Neural progenitor cell (in vitro differentiated cells): ENCODE measurements around the gene C11orf16. TPM values are rescaled to one million over a fixed set of nuclear protein-coding genes. Genes with fewer than 3 reads are reported as not detected.

Experiments used
- DNase-seq: peaks from one replicate; pipeline ENCODE4 v3.0.0-alpha.2; 2016; ENCODE audit warnings: low spot score
- H2AFZ ChIP-seq: fragments of 200-600 bp; sonication (generic); replicated peaks from 2 replicates; pipeline ENCODE4 v1.6.1; 2016; ENCODE audit warnings: antibody characterized with exemption
- H3F3A ChIP-seq: fragments of 200-600 bp; sonication (generic); 2 replicates; pipeline ENCODE4 v1.6.1; 2016; ENCODE audit warnings: antibody characterized with exemption, low read depth
- H3K27ac ChIP-seq: fragments of 200-600 bp; sonication (generic); 2 replicates; pipeline ENCODE4 v1.5.1; 2016; ENCODE audit warnings: mild to moderate bottlenecking
- H3K27me3 ChIP-seq: fragments of 200-600 bp; sonication (generic); 2 replicates; pipeline ENCODE4 v1.6.1; 2016; ENCODE audit warnings: mild to moderate bottlenecking, moderate library complexity
- H3K36me3 ChIP-seq: fragments of 200-600 bp; sonication (generic); 2 replicates; pipeline ENCODE4 v1.5.1; 2016
- H3K4me1 ChIP-seq: fragments of 200-600 bp; sonication (generic); 2 replicates; pipeline ENCODE4 v1.6.1; 2016; ENCODE audit warnings: mixed run types
- H3K4me2 ChIP-seq: fragments of 200-600 bp; sonication (generic); 2 replicates; pipeline ENCODE4 v1.6.1; 2016
- H3K4me3 ChIP-seq: fragments of 200-600 bp; sonication (generic); 2 replicates; pipeline ENCODE4 v1.5.1; 2016
- H3K79me2 ChIP-seq: fragments of 200-600 bp; sonication (generic); 2 replicates; pipeline ENCODE4 v1.6.1; 2016; ENCODE audit warnings: low read depth
- H3K9ac ChIP-seq: fragments of 200-600 bp; sonication (generic); 2 replicates; pipeline ENCODE4 v1.6.1; 2016
- H3K9me3 ChIP-seq: fragments of 200-600 bp; sonication (generic); 2 replicates; pipeline ENCODE4 v1.5.1; 2016; ENCODE audit warnings: low read depth
- H4K20me1 ChIP-seq: fragments of 200-600 bp; sonication (generic); 2 replicates; pipeline ENCODE4 v1.6.1; 2016; ENCODE audit warnings: low read depth
- H3K27ac Mint-ChIP-seq: 3 replicates; pipeline ENCODE4 v1.8.0; 2021; ENCODE audit warnings: mixed read lengths
- H3K27me3 Mint-ChIP-seq: 2 replicates; pipeline ENCODE4 v1.8.0; 2022; ENCODE audit warnings: low read depth, mild to moderate bottlenecking, inconsistent platforms, moderate library complexity, mixed read lengths; ENCODE audit not compliant: insufficient read depth
- H3K36me3 Mint-ChIP-seq: 3 replicates; pipeline ENCODE4 v1.8.0; 2021; ENCODE audit warnings: mixed read lengths
- H3K4me1 Mint-ChIP-seq: 3 replicates; pipeline ENCODE4 v1.8.0; 2021; ENCODE audit warnings: mixed read lengths
- H3K4me3 Mint-ChIP-seq: 3 replicates; pipeline ENCODE4 v1.8.0; 2021; ENCODE audit warnings: mild to moderate bottlenecking, moderate library complexity, mixed read lengths
- H3K9me3 Mint-ChIP-seq: 3 replicates; pipeline ENCODE4 v1.8.0; 2020; ENCODE audit warnings: mixed read lengths
- CTCF ChIP-seq: fragments of 200-600 bp; sonication (generic); IDR thresholded peaks from 2 replicates; pipeline ENCODE4 v1.5.1; 2017; ENCODE audit warnings: antibody characterized with exemption, mild to moderate bottlenecking
- EZH2 ChIP-seq: fragments of 200-600 bp; sonication (generic); IDR thresholded peaks from 2 replicates; pipeline ENCODE4 v1.6.1; 2017; ENCODE audit warnings: antibody characterized with exemption, mild to moderate bottlenecking, moderate library complexity
- EZH2phosphoT487 ChIP-seq: fragments of 200-600 bp; sonication (generic); IDR thresholded peaks from 2 replicates; pipeline ENCODE4 v1.6.1; 2017; ENCODE audit warnings: antibody characterized with exemption
- total RNA-seq: library from RNA; depleted of rRNA; stranded (reverse); fragments of >200 nt; gene quantifications from 2 replicates; pipeline ENCODE4 v1.2.3, GENCODE V29; 2015; ENCODE audit warnings: low replicate concordance

Gene C11orf16
- total RNA-seq, 1 donor from 2014 or later = not detected

GRCh38 chr11:8961401-8961800 lies 28.7 kb upstream of the C11orf16 start:
- Mint-ChIP-seq H3K4me1 (peaks cover 28% of the 10 kb centered on the region), H3K9me3 (no peaks in the 10 kb centered on the region)
- no peak for DNase-seq

GRCh38 chr11:8959546-8960166 lies 26.9 kb upstream of the C11orf16 start:
- H3K4me3 Mint-ChIP-seq = no peak overlapping the region

More at GRCh38 chr11:8961401-8961800, 28.7 kb upstream of the C11orf16 start:
- no peak overlapping the region for H3K27ac Mint-ChIP-seq
- Histone ChIP-seq H3K9me3 (no peaks in the 10 kb centered on the region), H3K27ac (no peak overlapping the region), H3K4me3 (no peak overlapping the region), H3K36me3 (no peaks in the 10 kb centered on the region), H3K27me3 (no peaks in the 10 kb centered on the region), H3F3A (peaks cover 32% of the 10 kb centered on the region), H3K79me2 (peaks cover 35% of the 10 kb centered on the region), H3K9ac (no peak overlapping the region), H3K4me1 (peaks cover 11% of the 10 kb centered on the region), H4K20me1 (no peaks in the 10 kb centered on the region), H2AFZ (no peak overlapping the region), H3K4me2 (no peak overlapping the region)
- H3K36me3 Mint-ChIP-seq = no peaks in the 10 kb centered on the region
- TF ChIP-seq EZH2 (no peak), CTCF (no peak), EZH2phosphoT487 (no peak)
- no peaks in the 10 kb centered on the region for H3K27me3 Mint-ChIP-seq
- H3K4me3 Mint-ChIP-seq = no peak overlapping the region

GRCh38 chr11:8956860-8957259 lies 24.1 kb upstream of the C11orf16 start:
- no peaks in the 10 kb centered on the region for H3K9me3 ChIP-seq
- Mint-ChIP-seq H3K9me3 (peaks cover 2% of the 10 kb centered on the region), H3K27me3 (no peaks in the 10 kb centered on the region), H3K27ac (no peak overlapping the region), H3K4me1 (peaks cover 5% of the 10 kb centered on the region), H3K4me3 (no peak overlapping the region), H3K36me3 (peaks cover 13% of the 10 kb centered on the region)
- no peaks in the 10 kb centered on the region for H4K20me1 ChIP-seq
- no peak overlapping the region for H3K4me3 ChIP-seq
- H3K4me2 ChIP-seq = no peak overlapping the region
- no peak overlapping the region for H3K9ac ChIP-seq
- no peak for DNase-seq
- no peaks in the 10 kb centered on the region for H3K27me3 ChIP-seq
- no peak overlapping the region for H2AFZ ChIP-seq
- TF ChIP-seq EZH2 = no peak
- no peak for TF ChIP-seq CTCF
- TF ChIP-seq EZH2phosphoT487 = no peak
- H3K36me3 ChIP-seq = peaks cover 9% of the 10 kb centered on the region
- H3F3A ChIP-seq = peaks cover 11% of the 10 kb centered on the region
- H3K4me1 ChIP-seq = no peaks in the 10 kb centered on the region
- H3K27ac ChIP-seq = no peak overlapping the region
- peaks cover 16% of the 10 kb centered on the region for H3K79me2 ChIP-seq

More at GRCh38 chr11:8959546-8960166, 26.9 kb upstream of the C11orf16 start:
- TF ChIP-seq EZH2 (no peak), EZH2phosphoT487 (no peak), CTCF (peak; percentile 77)
- peaks cover 35% of the 10 kb centered on the region for H3K79me2 ChIP-seq
- H3K27me3 ChIP-seq = no peaks in the 10 kb centered on the region
- peaks cover 7% of the 10 kb centered on the region for H3K4me1 ChIP-seq
- H3K27ac Mint-ChIP-seq = no peak overlapping the region
- no peaks in the 10 kb centered on the region for H4K20me1 ChIP-seq
- H3K4me2 ChIP-seq = no peak overlapping the region
- no peak overlapping the region for H3K27ac ChIP-seq
- peaks cover 9% of the 10 kb centered on the region for H3K36me3 Mint-ChIP-seq
- H3K4me1 Mint-ChIP-seq = peaks cover 19% of the 10 kb centered on the region
- DNase-seq = peak; percentile 83
- H3K4me3 ChIP-seq = no peak overlapping the region
- no peak overlapping the region for H3K9ac ChIP-seq
- no peaks in the 10 kb centered on the region for H3K27me3 Mint-ChIP-seq
- peaks cover 2% of the 10 kb centered on the region for H3K9me3 Mint-ChIP-seq
- H3K9me3 ChIP-seq = no peaks in the 10 kb centered on the region
- no peak overlapping the region for H2AFZ ChIP-seq
- H3K36me3 ChIP-seq = peaks cover 9% of the 10 kb centered on the region
- H3F3A ChIP-seq = peaks cover 17% of the 10 kb centered on the region
